Parathyroid adenoma (tissue), 2 donors: Measurements from ENCODE around the gene NCAPH2.

ENCODE experiments used
- H2AFZ ChIP-seq: fragments of 300-600 bp; sonication (generic); one replicate; pipeline ENCODE4 v1.7.0; 2017; ENCODE audit warnings: antibody characterized with exemption, mild to moderate bottlenecking
- H3K27ac ChIP-seq: fragments of 300-600 bp; sonication (generic); one replicate; pipeline ENCODE4 v1.7.0; 2017
- H3K27me3 ChIP-seq: fragments of 300-600 bp; sonication (generic); one replicate; pipeline ENCODE4 v1.7.0; 2017; ENCODE audit warnings: low read length; ENCODE audit not compliant: control insufficient read depth, insufficient read depth
- H3K36me3 ChIP-seq: fragments of 300-600 bp; sonication (generic); one replicate; pipeline ENCODE4 v1.7.0; 2017; ENCODE audit warnings: low read length; ENCODE audit not compliant: control insufficient read depth, insufficient read depth
- H3K4me1 ChIP-seq: fragments of 300-600 bp; sonication (generic); one replicate; pipeline ENCODE4 v1.7.0; 2017; ENCODE audit warnings: control low read depth
- H3K4me2 ChIP-seq: fragments of 300-600 bp; sonication (generic); one replicate; pipeline ENCODE4 v1.7.0; 2017; ENCODE audit warnings: low read length
- H3K4me3 ChIP-seq: fragments of 300-600 bp; sonication (generic); one replicate; pipeline ENCODE4 v1.7.0; 2017; ENCODE audit warnings: low read depth, low read length
- H3K79me2 ChIP-seq: fragments of 300-600 bp; sonication (generic); one replicate; pipeline ENCODE4 v1.7.0; 2017; ENCODE audit warnings: control low read depth
- H3K9ac ChIP-seq: fragments of 300-600 bp; sonication (generic); one replicate; pipeline ENCODE4 v1.7.0; 2017; ENCODE audit warnings: mild to moderate bottlenecking
- H3K9me3 ChIP-seq: fragments of 300-600 bp; sonication (generic); one replicate; pipeline ENCODE4 v1.7.0; 2017; ENCODE audit warnings: low read length; ENCODE audit not compliant: control insufficient read depth
- TF ChIP-seq, protein P1 (sequence below): fragments of 300-600 bp; sonication (generic); IDR thresholded peaks from one replicate; pipeline ENCODE4 v1.7.0; 2017; ENCODE audit warnings: antibody characterized with exemption, mild to moderate bottlenecking
- donor health status: primary hyperparathyroidism.

The NCAPH2 gene

DNA sequence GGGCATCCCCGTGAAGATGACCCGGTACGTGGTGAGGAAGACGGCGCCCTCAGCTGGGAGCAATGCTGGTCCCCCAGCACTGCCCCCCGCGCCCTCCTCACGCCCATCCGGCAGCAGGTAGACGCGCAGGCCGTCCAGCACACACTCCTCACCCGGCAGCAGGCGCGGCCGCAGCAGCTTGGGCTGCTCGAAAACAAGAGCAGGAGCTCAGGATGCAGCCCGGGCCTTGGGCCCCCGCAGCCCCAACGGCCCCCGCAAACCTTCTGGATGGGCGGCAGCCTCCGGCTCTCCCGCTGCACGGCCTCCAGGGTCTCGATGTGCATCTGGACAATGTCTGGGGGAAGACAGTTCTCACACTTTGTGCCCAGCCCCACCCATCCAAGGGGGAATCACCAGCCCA lies 46.5 kb upstream of the NCAPH2 start:
- Histone ChIP-seq H3K9ac (no peak overlapping the region), H3K4me3 (no peak overlapping the region), H3K4me2 (no peak overlapping the region), H3K27me3 (no peaks in the 10 kb centered on the region), H2AFZ (no peak overlapping the region), H3K36me3 (no peaks in the 10 kb centered on the region), H3K4me1 (no peaks in the 10 kb centered on the region), H3K9me3 (no peaks in the 10 kb centered on the region), H3K27ac (no peak overlapping the region), H3K79me2 (no peaks in the 10 kb centered on the region)
- TF ChIP-seq, protein P1, sequence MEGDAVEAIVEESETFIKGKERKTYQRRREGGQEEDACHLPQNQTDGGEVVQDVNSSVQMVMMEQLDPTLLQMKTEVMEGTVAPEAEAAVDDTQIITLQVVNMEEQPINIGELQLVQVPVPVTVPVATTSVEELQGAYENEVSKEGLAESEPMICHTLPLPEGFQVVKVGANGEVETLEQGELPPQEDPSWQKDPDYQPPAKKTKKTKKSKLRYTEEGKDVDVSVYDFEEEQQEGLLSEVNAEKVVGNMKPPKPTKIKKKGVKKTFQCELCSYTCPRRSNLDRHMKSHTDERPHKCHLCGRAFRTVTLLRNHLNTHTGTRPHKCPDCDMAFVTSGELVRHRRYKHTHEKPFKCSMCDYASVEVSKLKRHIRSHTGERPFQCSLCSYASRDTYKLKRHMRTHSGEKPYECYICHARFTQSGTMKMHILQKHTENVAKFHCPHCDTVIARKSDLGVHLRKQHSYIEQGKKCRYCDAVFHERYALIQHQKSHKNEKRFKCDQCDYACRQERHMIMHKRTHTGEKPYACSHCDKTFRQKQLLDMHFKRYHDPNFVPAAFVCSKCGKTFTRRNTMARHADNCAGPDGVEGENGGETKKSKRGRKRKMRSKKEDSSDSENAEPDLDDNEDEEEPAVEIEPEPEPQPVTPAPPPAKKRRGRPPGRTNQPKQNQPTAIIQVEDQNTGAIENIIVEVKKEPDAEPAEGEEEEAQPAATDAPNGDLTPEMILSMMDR: no peak

GRCh38 chr22:50461979-50462540 lies 46.0 kb upstream of the NCAPH2 start:
- H3K36me3 ChIP-seq: no peaks in the 10 kb centered on the region
- TF ChIP-seq, protein P1: no peak
- no peak overlapping the region for H3K4me2 ChIP-seq

DNA sequence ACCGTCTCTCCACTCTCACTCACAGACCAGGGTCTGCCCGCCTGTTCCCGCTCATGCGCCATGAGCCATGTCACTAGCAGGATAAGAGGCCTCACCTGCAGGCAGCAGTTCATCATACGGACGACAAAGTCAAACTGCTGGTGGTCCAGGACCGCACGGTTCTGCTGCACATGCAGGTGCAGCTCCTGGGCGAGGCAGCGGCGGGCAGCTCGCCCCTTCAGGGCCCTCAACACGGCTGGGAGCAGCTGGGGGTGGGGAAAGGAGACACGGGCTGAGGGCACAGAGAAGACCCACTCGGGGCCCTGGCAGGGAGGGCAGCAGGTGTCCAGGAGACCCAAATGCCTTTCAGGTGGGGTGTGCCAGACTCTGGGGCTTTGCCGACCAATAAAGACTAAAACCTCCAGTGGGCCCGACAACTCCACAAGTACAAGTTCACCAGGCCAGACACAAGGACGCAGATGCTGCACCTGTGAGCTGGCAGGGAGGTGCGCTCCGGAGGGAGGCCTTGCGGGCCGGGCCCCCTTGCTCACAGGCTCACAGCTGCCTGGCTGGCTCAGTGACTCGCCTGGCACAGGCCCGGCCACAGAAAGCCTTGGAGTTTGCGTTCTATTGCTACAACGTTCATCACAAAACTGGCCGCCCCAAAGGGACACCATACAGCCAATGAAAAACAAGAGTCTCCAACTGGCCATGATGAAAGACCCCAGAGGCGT lies 44.7 kb upstream of the NCAPH2 start:
- H3K27ac ChIP-seq: no peak overlapping the region
- H3K79me2 ChIP-seq: no peaks in the 10 kb centered on the region
- no peaks in the 10 kb centered on the region for H3K4me1 ChIP-seq
- H3K4me3 ChIP-seq: no peak overlapping the region
- no peaks in the 10 kb centered on the region for H3K27me3 ChIP-seq
- H3K9ac ChIP-seq: no peak overlapping the region
- TF ChIP-seq, protein P1: no peak
- H3K9me3 ChIP-seq: no peaks in the 10 kb centered on the region
- no peak overlapping the region for H2AFZ ChIP-seq
- H3K36me3 ChIP-seq: no peaks in the 10 kb centered on the region
- no peak overlapping the region for H3K4me2 ChIP-seq

More at GRCh38 chr22:50461979-50462540, 46.0 kb upstream of the NCAPH2 start:
- no peaks in the 10 kb centered on the region for H3K4me1 ChIP-seq
- H3K27me3 ChIP-seq: no peaks in the 10 kb centered on the region
- H2AFZ ChIP-seq: no peak overlapping the region
- no peak overlapping the region for H3K9ac ChIP-seq
- H3K9me3 ChIP-seq: no peaks in the 10 kb centered on the region
- no peak overlapping the region for H3K27ac ChIP-seq
- H3K79me2 ChIP-seq: no peaks in the 10 kb centered on the region
- no peak overlapping the region for H3K4me3 ChIP-seq

DNA sequence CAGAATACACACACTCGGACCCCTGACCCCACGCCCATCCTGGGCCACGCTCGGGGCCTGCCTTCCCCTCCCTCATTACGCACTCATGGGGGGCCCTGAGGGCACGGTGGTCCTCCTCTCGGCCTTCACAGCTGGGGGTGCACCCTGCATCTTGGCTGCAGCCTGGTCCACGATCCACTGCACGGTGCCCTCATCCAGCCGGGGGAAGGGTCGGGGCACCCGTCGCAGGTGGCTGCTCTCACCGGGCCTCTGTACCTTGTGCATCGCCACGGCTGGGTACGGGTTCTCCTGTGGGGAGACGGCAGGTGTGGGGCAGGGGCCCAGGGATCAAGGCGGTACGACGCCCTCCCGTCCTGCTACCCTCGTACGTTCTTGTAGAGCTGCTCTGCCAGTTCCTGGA lies 43.6 kb upstream of the NCAPH2 start:
- Histone ChIP-seq H3K4me3 (no peak overlapping the region), H3K27ac (no peak overlapping the region), H3K79me2 (no peaks in the 10 kb centered on the region), H3K4me2 (no peak overlapping the region), H3K9ac (no peak overlapping the region), H3K36me3 (no peaks in the 10 kb centered on the region), H3K4me1 (no peaks in the 10 kb centered on the region), H3K9me3 (no peaks in the 10 kb centered on the region), H3K27me3 (no peaks in the 10 kb centered on the region), H2AFZ (no peak overlapping the region)
- TF ChIP-seq, protein P1: no peak
